Vagina (tissue), 2 donors: Measurements from ENCODE around the gene NAT8L.

ENCODE experiments used
- CTCF ChIP-seq, 3 experiments: fragments of 450-650 bp in 2 of 3; fragments of 200-600 bp in 1 of 3; sonication (generic) in 1 of 3; IDR thresholded peaks; one replicate each; pipeline ENCODE4 v1.5.1; 2017 to 2019; ENCODE audit warnings: antibody characterized with exemption in 3 of 3, mild to moderate bottlenecking in 2 of 3, moderate library complexity in 2 of 3
- POLR2A ChIP-seq, 2 donors: fragments of 450-650 bp; IDR thresholded peaks; one replicate each; pipeline ENCODE4 v1.6.1; 2017; ENCODE audit warnings: antibody characterized with exemption in 2 of 2, mild to moderate bottlenecking in 2 of 2, moderate library complexity in 2 of 2

- TF ChIP-seq POLR2A (IDR thresholded peaks at IDR 0.05), result no peak
- TF ChIP-seq CTCF (IDR thresholded peaks at IDR 0.05), result no peak
Measured at GRCh38 chr4:2075171-2075986, 16.3 kb downstream of the NAT8L start.
